ENCODE data around the gene FBXO41. TPM values are rescaled to one million over a fixed set of nuclear protein-coding genes. Genes with fewer than 3 reads are reported as not detected.
A peak's percentile ranks its signal among the peaks of the same experiment; 100 is the strongest.

Gene FBXO41
- total RNA-seq, 1 donor from 2014 or later: 5.2 TPM

DNA sequence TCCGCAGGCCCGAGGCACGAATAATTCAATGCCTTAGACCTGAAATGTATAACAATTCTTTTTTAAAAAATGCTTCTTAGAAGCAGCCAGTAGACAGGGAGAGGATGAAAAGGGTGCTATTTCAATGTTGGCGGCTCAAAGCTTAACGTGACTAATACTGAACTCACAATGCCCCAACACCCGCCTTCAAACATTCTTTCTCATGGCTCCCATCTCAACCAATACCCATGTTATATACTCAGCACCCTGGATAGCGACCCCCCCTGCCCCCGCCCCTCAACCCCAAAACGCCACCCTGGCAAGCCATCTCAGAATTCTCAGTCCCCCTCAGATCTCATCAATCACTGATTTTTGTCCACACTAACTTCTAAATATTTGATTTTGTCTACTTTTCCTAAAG lies 4.4 kb downstream of the FBXO41 start:
- Mint-ChIP-seq H3K27me3 (peaks cover 15% of the 10 kb centered on the region), H3K4me3 (no peak overlapping the region), H3K4me1 (ENCODE audit: unreplicated experiment) (no peaks in the 10 kb centered on the region), H3K36me3 (no peaks in the 10 kb centered on the region), H3K9me3 (no peaks in the 10 kb centered on the region), H3K27ac (no peak overlapping the region)
- TF ChIP-seq CTCF (conservative IDR thresholded peaks at IDR 0.05): no peak
- DNase-seq (ENCODE audit: extremely low spot score, unreplicated experiment): no peak

DNA sequence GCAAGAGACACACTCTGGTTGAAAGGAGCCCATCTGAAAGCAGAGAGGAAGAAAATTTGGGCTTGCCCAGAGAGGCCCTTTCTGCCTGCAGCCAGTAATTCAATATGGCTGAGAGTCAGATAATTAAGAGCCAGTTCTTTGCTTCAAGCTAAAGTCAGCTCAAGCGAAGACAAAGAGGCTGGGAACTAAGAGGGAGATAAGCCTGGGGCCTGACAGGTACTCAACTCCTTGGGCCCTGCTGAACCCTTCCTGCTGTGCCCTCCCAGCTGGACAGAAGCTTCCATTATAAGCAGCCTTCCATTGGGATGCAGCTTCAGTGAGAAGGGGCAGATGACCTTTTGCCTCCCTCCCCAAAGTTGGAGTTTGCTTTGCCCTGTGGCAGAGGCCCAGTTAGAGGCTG lies 12.0 kb downstream of the FBXO41 start:
- Mint-ChIP-seq H3K27me3 (peaks cover 46% of the 10 kb centered on the region), H3K36me3 (no peaks in the 10 kb centered on the region), H3K27ac (no peak overlapping the region), H3K4me1 (ENCODE audit: unreplicated experiment) (no peaks in the 10 kb centered on the region), H3K9me3 (no peaks in the 10 kb centered on the region), H3K4me3 (no peak overlapping the region)
- no peak for TF ChIP-seq CTCF (conservative IDR thresholded peaks at IDR 0.05)
- no peak for DNase-seq (ENCODE audit: extremely low spot score, unreplicated experiment)

DNA sequence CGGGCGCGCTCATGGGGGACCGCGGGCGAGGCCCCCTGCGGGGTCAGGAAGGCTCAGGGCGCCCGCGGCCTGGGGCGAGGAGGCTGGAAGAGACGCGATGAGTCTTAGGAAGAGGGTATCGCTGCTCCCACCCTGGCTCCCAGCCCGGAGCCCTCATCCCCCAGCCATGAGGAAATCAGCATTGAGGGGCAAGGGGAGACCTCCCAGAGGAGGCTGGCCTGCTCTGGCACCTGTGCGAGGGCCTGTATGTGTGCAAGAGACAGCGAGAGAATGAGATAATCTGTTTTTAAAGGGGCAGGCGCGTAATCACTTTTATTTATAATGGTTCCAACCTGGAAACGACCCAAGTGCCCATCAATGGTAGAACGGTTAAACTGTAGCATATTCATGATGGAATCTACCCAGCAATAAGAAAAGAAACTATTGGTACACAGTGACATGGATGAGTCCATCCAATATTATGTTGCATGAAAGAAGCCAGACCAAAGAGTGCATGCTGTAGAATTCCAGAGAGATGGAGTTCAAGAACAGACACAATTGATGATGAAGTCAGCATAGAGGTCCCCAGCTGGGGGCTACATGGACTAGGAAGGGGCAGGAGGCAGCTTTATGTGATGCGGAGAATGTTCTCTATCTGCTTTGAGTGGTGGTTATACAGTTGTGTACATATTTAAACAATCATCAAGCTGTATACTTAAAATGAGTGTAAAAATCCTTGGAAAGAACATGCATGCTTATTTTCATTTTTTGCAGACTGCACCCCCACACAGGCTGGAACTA lies 14.4 kb downstream of the FBXO41 start:
- peaks cover 53% of the 10 kb centered on the region for H3K27me3 Mint-ChIP-seq
- H3K4me3 Mint-ChIP-seq: peak overlapping the region; percentile 38
- no peaks in the 10 kb centered on the region for H3K9me3 Mint-ChIP-seq
- no peak for TF ChIP-seq CTCF (conservative IDR thresholded peaks at IDR 0.05)
- DNase-seq (ENCODE audit: extremely low spot score, unreplicated experiment): no peak
- H3K27ac Mint-ChIP-seq: no peak overlapping the region
- H3K4me1 Mint-ChIP-seq (ENCODE audit: unreplicated experiment): no peaks in the 10 kb centered on the region
- peaks cover 4% of the 10 kb centered on the region for H3K36me3 Mint-ChIP-seq

DNA sequence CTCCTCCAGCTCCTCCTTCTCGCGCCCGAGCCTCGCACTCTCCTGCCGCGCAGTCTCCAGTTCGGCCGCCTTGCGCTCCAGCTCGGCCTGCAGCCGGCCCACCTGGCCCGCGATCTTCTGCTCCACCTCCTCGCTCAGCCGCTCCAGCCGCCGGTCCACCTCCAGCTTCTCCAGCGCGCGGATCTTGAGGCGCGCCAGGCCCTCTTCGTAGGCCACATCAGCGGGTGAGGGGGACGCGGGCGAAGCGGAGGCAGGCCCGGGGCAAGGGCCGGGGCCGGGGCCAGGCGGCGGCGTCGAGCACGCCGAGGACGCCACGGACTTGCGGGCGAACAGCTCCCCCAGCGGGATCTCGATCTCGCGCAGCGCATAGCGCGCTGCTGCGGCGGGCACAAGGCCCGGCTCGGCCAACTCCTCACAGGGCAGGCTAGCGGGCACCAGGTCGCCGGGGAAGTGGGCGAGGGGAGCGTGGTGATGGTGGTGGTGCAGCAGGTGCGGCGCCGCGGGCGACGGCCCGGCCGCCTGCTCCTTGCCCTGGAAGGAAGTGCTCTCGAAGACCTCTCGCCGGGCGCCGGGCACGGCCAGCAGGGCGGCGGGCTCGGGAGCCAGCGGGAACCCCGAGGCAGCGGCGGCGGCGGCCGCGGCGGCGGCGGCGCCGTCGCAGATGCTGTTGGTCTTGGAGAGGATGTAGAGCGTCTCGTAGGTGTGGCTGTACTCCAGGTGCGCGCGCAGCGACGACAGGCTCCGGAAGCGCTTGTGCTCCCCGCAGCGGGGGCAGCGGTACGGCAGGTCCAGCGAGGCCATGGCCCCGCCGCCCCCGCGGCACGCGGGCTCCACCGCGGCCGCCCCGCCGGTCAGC lies 15.2 kb downstream of the FBXO41 start:
- Mint-ChIP-seq H3K4me1 (ENCODE audit: unreplicated experiment) (no peaks in the 10 kb centered on the region), H3K4me3 (peak overlapping the region; percentile 79), H3K27me3 (peaks cover 53% of the 10 kb centered on the region), H3K36me3 (peaks cover 4% of the 10 kb centered on the region), H3K9me3 (no peaks in the 10 kb centered on the region), H3K27ac (no peak overlapping the region)
- peak; percentile 50 for TF ChIP-seq CTCF (conservative IDR thresholded peaks at IDR 0.05)
- no peak for DNase-seq (ENCODE audit: extremely low spot score, unreplicated experiment)

DNA sequence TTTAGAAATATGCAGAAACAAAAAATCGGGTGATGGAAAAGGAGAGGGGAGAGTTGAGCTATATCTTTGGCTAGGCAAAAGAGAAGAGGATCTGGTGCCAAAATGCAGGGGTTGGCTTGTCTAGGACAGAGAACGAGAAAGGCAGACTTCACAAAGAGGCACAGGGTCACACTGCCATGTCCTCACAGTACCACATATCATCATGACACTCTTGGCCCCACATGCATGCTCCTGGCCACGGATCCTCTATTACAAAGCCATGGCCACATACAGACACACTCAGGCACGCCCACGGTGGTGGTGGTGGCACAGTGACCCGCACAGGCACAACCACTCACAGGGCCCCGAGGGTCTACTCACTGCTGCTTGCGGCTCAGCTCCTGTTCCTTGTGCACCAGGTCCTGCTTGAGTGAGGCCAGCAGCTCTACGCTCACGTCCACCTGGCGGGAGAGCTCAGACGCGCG lies 15.9 kb downstream of the FBXO41 start:
- no peak for DNase-seq (ENCODE audit: extremely low spot score, unreplicated experiment)
- peak overlapping the region; percentile 37 for H3K27ac Mint-ChIP-seq
- H3K4me3 Mint-ChIP-seq: peak overlapping the region; percentile 79
- no peaks in the 10 kb centered on the region for H3K9me3 Mint-ChIP-seq
- H3K36me3 Mint-ChIP-seq: peaks cover 4% of the 10 kb centered on the region
- no peak for TF ChIP-seq CTCF (conservative IDR thresholded peaks at IDR 0.05)
- peaks cover 49% of the 10 kb centered on the region for H3K27me3 Mint-ChIP-seq
- no peaks in the 10 kb centered on the region for H3K4me1 Mint-ChIP-seq (ENCODE audit: unreplicated experiment)

All from type B pancreatic cell (in vitro differentiated cells).